Measurements from ENCODE around the gene RNF26.

The RNF26 gene

DNA sequence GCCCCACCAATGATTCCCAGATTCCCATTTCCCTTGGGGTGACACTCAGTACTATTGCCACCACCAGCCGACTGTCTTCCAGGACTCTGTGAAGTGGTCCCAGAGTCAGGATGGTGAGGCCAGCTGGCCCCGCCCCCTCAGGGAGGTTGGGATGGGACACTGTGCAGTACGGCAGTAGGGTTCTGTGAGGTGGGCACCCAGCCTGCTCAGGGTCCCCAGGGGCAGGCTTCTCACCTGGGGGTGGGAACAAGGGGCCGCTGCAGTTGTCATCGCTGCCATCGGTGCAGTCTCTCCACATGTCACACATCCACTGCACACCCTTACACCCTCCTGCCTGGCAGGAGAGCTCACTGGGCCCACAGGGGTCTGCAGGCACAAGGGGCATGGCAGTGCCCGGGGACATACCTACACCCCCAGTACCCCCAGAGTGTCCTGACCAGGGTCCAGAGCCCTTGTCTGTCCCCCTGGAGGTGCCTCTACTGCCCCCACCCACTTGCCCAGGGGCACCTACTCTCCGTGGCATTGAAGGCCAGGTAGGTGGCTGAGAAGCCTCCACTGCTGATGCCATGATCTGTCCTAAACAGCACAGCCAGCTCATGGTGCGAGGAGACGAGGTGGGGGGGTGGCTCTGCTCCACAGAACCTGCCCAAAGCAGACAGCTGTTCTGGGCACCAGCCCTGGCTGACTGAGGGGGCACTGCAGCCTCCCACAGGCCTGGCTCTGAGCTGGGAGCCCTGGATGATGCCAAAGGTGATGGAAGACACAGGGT lies 8.2 kb downstream of the RNF26 start:
- H3K27me3 ChIP-seq (ENCODE audit: insufficient read depth, insufficient read length): peaks cover 37% of the 10 kb centered on the region
- peaks cover 11% of the 10 kb centered on the region for H3K4me1 ChIP-seq (ENCODE audit: insufficient read depth, insufficient read length)
- no peak overlapping the region for H3K9ac ChIP-seq (ENCODE audit: insufficient read length, low read depth)
- H3K9me3 ChIP-seq (ENCODE audit: insufficient read depth, low read length): no peaks in the 10 kb centered on the region
- DNase-seq (ENCODE audit: low read depth, low spot score): no peak
- H3K4me3 ChIP-seq (ENCODE audit: insufficient read length, low read depth): no peak overlapping the region
- TF ChIP-seq YY1 (IDR thresholded peaks at IDR 0.05; ENCODE audit: insufficient read depth, insufficient read length) (no peak), ZNF274 (IDR thresholded peaks at IDR 0.05; ENCODE audit: low read depth, low read length) (no peak), SUZ12 (IDR thresholded peaks at IDR 0.05; ENCODE audit: extremely low read depth, insufficient read depth, insufficient read length) (no peak)
- H3K36me3 ChIP-seq (ENCODE audit: insufficient read depth, insufficient read length, low read length): no peaks in the 10 kb centered on the region

- Histone ChIP-seq H3K4me1 (ENCODE audit: insufficient read depth, insufficient read length) (peaks cover 9% of the 10 kb centered on the region), H3K9me3 (ENCODE audit: insufficient read depth, low read length) (no peaks in the 10 kb centered on the region), H3K4me3 (ENCODE audit: insufficient read length, low read depth) (no peak overlapping the region), H3K9ac (ENCODE audit: insufficient read length, low read depth) (no peak overlapping the region), H3K36me3 (ENCODE audit: insufficient read depth, insufficient read length, low read length) (no peaks in the 10 kb centered on the region), H3K27me3 (ENCODE audit: insufficient read depth, insufficient read length) (peaks cover 37% of the 10 kb centered on the region)
- no peak for DNase-seq (ENCODE audit: low read depth, low spot score)
- TF ChIP-seq ZNF274 (IDR thresholded peaks at IDR 0.05; ENCODE audit: low read depth, low read length) (no peak), YY1 (IDR thresholded peaks at IDR 0.05; ENCODE audit: insufficient read depth, insufficient read length) (no peak), SUZ12 (IDR thresholded peaks at IDR 0.05; ENCODE audit: extremely low read depth, insufficient read depth, insufficient read length) (no peak)
Observed at GRCh38 chr11:119343726-119344125, 9.4 kb downstream of the RNF26 start.

- no peak overlapping the region for H3K9ac ChIP-seq (ENCODE audit: insufficient read length, low read depth)
- H3K4me3 ChIP-seq (ENCODE audit: insufficient read length, low read depth): no peak overlapping the region
- H3K4me1 ChIP-seq (ENCODE audit: insufficient read depth, insufficient read length): peaks cover 4% of the 10 kb centered on the region
- no peaks in the 10 kb centered on the region for H3K36me3 ChIP-seq (ENCODE audit: insufficient read depth, insufficient read length, low read length)
- DNase-seq (ENCODE audit: low read depth, low spot score): no peak
- H3K9me3 ChIP-seq (ENCODE audit: insufficient read depth, low read length): no peaks in the 10 kb centered on the region
- TF ChIP-seq ZNF274 (IDR thresholded peaks at IDR 0.05; ENCODE audit: low read depth, low read length) (no peak), YY1 (IDR thresholded peaks at IDR 0.05; ENCODE audit: insufficient read depth, insufficient read length) (no peak)
- peaks cover 37% of the 10 kb centered on the region for H3K27me3 ChIP-seq (ENCODE audit: insufficient read depth, insufficient read length)
Observed at GRCh38 chr11:119344291-119345010, 10.1 kb downstream of the RNF26 start.

GRCh38 chr11:119345685-119346084 lies 11.4 kb downstream of the RNF26 start:
- Histone ChIP-seq H3K9ac (ENCODE audit: insufficient read length, low read depth) (no peak overlapping the region), H3K27me3 (ENCODE audit: insufficient read depth, insufficient read length) (peaks cover 31% of the 10 kb centered on the region), H3K36me3 (ENCODE audit: insufficient read depth, insufficient read length, low read length) (no peaks in the 10 kb centered on the region), H3K4me3 (ENCODE audit: insufficient read length, low read depth) (no peak overlapping the region), H3K4me1 (ENCODE audit: insufficient read depth, insufficient read length) (peaks cover 4% of the 10 kb centered on the region), H3K9me3 (ENCODE audit: insufficient read depth, low read length) (no peaks in the 10 kb centered on the region)
- no peak for DNase-seq (ENCODE audit: low read depth, low spot score)
- TF ChIP-seq YY1 (IDR thresholded peaks at IDR 0.05; ENCODE audit: insufficient read depth, insufficient read length) (no peak), ZNF274 (IDR thresholded peaks at IDR 0.05; ENCODE audit: low read depth, low read length) (no peak), SUZ12 (IDR thresholded peaks at IDR 0.05; ENCODE audit: extremely low read depth, insufficient read depth, insufficient read length) (no peak)

GRCh38 chr11:119346605-119347004 lies 12.3 kb downstream of the RNF26 start, which contains the start of gene MFRP:
Gene MFRP (minus strand): TSS chr11:119346705. CDS start chr11:119346513, 192 bp downstream.
- H3K27me3 ChIP-seq (ENCODE audit: insufficient read depth, insufficient read length): peaks cover 22% of the 10 kb centered on the region
- no peak within 1 kb of the TSS for H3K9ac ChIP-seq (ENCODE audit: insufficient read length, low read depth)
- no peaks in the 10 kb centered on the region for H3K9me3 ChIP-seq (ENCODE audit: insufficient read depth, low read length)
- no peak for TF ChIP-seq ZNF274 (IDR thresholded peaks at IDR 0.05; ENCODE audit: low read depth, low read length)
- TF ChIP-seq YY1 (IDR thresholded peaks at IDR 0.05; ENCODE audit: insufficient read depth, insufficient read length): no peak
- TF ChIP-seq SUZ12 (IDR thresholded peaks at IDR 0.05; ENCODE audit: extremely low read depth, insufficient read depth, insufficient read length): no peak
- no peaks in the 10 kb centered on the region for H3K36me3 ChIP-seq (ENCODE audit: insufficient read depth, insufficient read length, low read length)
- no peak within 1 kb of the TSS for H3K4me3 ChIP-seq (ENCODE audit: insufficient read length, low read depth)
- no peak for DNase-seq (ENCODE audit: low read depth, low spot score)
- no peaks in the 10 kb centered on the region for H3K4me1 ChIP-seq (ENCODE audit: insufficient read depth, insufficient read length)

DNA sequence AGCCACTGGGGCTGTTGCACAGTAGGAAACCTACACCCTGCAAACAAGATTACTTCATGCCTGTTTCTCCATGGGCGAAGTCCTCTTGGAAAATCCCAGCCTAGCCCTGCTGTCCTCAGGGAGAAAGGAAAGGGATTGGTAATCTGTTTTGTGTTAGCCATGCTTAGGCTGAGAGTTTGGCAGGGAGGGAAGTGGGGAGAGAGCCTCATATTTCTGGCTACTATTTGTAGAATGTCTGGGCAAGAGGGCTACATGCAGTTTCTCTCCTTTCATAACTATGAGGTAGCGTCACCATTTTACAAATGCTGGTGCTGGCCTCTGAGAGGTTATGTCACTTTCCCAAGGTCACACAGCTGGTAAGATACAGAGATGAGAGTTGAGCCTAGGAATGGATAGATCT lies 12.9 kb downstream of the RNF26 start:
- H3K36me3 ChIP-seq (ENCODE audit: insufficient read depth, insufficient read length, low read length): no peaks in the 10 kb centered on the region
- peaks cover 16% of the 10 kb centered on the region for H3K27me3 ChIP-seq (ENCODE audit: insufficient read depth, insufficient read length)
- no peak overlapping the region for H3K9ac ChIP-seq (ENCODE audit: insufficient read length, low read depth)
- DNase-seq (ENCODE audit: low read depth, low spot score): no peak
- no peak for TF ChIP-seq ZNF274 (IDR thresholded peaks at IDR 0.05; ENCODE audit: low read depth, low read length)
- no peak for TF ChIP-seq YY1 (IDR thresholded peaks at IDR 0.05; ENCODE audit: insufficient read depth, insufficient read length)
- no peak for TF ChIP-seq SUZ12 (IDR thresholded peaks at IDR 0.05; ENCODE audit: extremely low read depth, insufficient read depth, insufficient read length)
- H3K4me3 ChIP-seq (ENCODE audit: insufficient read length, low read depth): no peak overlapping the region
- no peaks in the 10 kb centered on the region for H3K9me3 ChIP-seq (ENCODE audit: insufficient read depth, low read length)
- no peaks in the 10 kb centered on the region for H3K4me1 ChIP-seq (ENCODE audit: insufficient read depth, insufficient read length)

DNA sequence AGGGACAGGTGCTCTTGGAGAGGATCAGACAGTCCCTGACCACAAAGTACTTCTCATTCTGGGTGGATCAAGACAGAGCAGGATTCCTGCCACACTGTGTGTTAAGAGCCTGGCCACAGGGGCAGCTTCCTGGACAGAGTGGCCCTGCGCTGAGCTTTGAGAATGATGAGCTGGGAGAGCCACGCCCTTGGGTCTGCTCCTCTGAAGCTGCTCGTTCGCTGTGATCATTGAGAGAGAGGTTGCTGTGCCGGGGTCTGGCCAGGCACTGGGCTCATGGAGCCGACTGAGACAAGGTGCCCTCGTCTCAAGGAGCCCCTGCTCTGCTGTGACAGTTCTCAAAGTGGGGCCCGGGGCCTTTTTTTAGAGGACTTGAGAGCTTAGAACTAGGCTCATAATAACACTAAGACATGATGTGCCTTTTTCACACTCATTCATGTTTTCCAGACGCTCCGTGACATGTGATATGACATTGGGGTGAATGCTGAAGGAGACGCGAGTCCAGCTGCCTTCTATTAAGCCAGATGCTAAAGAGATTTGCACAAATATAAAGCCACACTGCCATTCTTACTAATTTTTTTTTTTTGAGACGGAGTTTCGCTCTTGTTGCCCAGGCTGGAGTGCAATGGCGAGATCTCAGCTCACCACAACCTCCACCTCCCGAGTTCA lies 13.7 kb downstream of the RNF26 start:
- no peaks in the 10 kb centered on the region for H3K9me3 ChIP-seq (ENCODE audit: insufficient read depth, low read length)
- no peak overlapping the region for H3K9ac ChIP-seq (ENCODE audit: insufficient read length, low read depth)
- H3K4me3 ChIP-seq (ENCODE audit: insufficient read length, low read depth): no peak overlapping the region
- no peak for DNase-seq (ENCODE audit: low read depth, low spot score)
- peaks cover 9% of the 10 kb centered on the region for H3K27me3 ChIP-seq (ENCODE audit: insufficient read depth, insufficient read length)
- TF ChIP-seq YY1 (IDR thresholded peaks at IDR 0.05; ENCODE audit: insufficient read depth, insufficient read length) (no peak), ZNF274 (IDR thresholded peaks at IDR 0.05; ENCODE audit: low read depth, low read length) (no peak), SUZ12 (IDR thresholded peaks at IDR 0.05; ENCODE audit: extremely low read depth, insufficient read depth, insufficient read length) (no peak)
- H3K36me3 ChIP-seq (ENCODE audit: insufficient read depth, insufficient read length, low read length): no peaks in the 10 kb centered on the region
- H3K4me1 ChIP-seq (ENCODE audit: insufficient read depth, insufficient read length): no peaks in the 10 kb centered on the region

Measured in NT2/D1 (cell line).